C1 segment of cervical spinal cord (tissue), 14 donors: ENCODE results near the gene DCTN1.
"Not testable (repeated sequence)": the region's sequence is repeated elsewhere in the genome, so short reads cannot be mapped to it uniquely, and the experiment has no call there.

ENCODE experiments used
- DNase-seq, 14 donors: peaks; one replicate each; lab custom pipeline; 2025; lab: John Stamatoyannopoulos, UW

DCTN1 gene

DNA sequence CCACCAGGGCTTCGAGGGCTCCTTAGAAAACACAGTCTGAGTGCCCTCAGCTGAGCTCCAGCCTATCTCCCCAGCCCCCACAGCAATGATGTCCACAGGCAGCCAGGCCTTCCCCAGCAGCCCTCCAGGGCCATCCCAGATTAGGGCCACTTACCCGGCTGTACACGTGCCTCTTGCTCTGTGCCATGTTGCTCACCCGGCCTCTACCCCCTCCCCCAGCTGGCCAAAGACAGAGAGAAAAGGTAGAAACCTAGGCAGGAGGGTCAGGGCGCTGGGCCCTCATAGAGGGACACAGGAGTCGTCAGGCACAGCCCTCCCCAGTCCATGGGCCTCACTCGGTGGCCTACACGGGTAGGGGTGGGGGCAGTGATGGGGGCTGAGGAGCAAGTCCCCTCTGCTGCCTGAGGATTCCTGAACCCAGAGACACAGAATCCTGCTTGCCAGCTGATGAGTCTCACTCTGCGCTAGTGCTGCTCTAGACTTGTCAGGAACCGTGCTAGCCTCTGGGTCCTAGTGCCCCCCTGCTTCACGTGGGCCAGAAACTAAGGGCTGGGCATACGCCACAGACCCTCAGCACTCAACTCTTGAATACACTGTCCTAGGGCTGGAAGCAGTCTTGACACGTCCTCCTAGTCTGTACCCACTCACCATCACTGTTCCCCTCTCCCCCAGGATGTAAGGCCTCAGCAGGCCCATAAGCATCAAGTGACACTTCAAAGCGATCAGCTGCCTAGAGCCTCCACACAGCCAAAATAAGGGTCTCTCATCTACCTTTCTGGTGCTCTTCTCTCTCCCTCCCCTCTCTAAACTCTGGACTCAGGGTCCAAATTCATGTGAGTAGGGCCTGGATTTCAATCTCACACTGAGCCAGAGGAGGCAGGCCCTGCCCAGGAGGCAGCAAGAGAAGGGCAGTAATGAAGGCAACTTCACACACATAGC, at the start of gene DCTN1:
DCTN1 (minus strand) TSS at position 461 of the 939 bp plus-strand sequence; CDS start at position 187, 274 bp downstream.
- peak in 13 of 14 donors; percentile 16 to 73 (median 58) for DNase-seq

DNA sequence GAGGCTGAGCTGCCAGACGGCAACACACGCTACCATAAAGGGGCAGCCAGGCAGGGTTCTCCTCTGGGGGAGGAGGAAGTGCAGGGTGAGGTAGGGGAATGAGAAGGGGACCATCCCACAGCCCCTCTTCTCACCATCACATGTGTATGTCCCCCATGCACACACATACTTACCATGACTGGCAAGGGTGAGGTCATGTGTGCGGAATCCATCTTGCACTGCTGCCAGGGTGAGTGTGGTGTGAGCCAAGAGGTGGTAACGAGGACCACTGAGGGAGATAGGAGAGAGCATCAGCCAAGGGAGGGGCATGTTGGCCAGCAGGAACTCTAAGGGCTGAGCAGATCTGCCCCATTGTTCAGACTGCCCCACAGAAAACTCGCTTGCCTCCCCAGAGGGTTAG, 48.6 kb upstream of the DCTN1 start:
- no peak for DNase-seq

- no peak for DNase-seq
These were observed 47.4 kb upstream of the DCTN1 start for GRCh38 chr2:74427551-74427950.

DNA sequence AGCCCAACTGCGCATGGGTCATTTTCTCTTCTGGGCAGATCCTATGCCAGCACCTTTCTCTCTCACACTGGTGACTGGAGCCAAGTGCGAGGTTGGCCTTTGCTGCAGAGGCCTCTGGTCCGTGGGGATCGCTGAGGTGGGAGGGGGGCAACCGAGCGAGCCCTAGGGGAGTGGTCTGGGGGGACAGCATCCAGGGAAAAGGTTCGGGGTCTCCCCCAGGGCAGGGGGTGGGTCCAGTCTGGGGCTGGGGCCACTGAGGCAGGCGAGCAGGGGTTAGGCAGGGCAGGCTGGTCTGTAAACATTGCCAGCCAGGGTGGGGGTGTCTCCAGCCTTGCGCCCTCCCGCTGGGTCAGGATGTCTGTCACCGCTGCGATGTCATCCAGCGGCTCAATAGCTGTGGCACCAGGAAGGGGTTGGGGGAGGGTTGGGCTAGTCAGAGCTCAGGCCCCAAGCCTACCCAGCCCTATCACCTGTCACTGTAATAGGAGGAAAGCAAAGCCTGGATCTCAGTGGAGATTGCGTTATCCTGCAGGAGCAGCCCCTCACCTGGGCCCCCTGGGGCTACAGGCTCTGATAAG, 46.2 kb upstream of the DCTN1 start:
- no peak for DNase-seq

DNA sequence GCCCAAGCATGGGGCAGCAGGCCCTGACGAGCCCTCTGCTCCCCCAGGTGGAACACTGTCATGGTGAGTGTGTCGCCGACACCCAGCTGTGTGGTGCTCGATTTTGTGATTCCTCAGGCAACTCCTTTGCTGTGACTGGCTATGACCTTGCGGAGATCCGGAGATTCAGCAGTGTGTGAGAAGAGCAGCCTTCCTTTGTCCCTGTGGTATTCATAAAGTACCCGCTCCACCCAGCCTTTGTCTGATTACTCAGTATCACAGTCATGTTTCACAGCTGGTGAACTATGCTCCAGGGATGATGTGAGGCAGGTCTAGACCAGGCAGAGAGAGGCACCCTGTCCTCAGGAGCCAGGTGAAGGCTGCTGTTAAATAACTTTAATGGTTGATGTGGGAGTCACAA, 45.4 kb upstream of the DCTN1 start:
- DNase-seq, result no peak

- no peak for DNase-seq
These were observed 44.9 kb upstream of the DCTN1 start for GRCh38 chr2:74424995-74425406.

DNA sequence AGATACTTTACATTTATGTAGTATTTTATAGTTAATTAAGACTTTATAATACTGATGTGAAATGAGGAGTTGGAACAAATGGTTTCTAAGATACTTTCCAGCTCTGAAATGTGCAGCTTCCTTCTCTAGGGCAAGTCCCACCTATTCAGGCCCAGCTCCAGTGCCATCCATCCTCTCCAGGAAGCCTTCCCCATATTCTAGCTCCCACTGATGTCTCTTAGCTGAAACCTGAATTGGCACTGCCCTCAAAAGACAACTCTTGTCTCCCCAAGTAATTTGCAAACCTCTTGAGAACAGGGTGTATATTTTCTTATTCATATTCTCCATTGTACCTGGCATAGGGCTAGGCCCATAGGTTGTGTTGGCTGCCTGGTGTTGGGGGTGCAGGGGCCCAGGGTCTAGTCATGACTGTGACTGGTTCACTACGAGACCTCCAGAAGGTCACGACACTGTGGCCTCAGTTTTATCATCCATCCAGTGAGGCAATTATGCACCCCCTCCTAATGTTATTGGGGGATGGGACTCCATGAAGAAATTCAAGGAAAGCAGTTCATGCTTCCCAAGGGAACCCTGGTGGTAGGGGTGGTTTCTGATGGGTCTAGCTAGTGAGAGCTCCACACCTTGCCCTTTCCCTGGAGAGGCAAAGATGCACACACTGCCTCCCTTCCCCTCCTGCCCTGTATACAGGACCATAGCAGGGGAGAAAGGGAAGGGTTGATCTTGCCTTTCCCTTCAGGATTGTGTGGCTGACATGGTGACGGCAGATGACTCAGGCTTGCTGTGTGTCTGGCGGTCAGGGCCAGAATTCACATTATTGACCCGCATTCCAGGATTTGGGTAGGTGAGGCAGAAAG, 44.3 kb upstream of the DCTN1 start:
- DNase-seq, result no peak

GRCh38 chr2:74423231-74424095, 43.4 kb upstream of the DCTN1 start:
- DNase-seq, result no peak

- peak in 9 of 14 donors; percentile 18 to 89 (median 42) for DNase-seq
These were observed 41.2 kb upstream of the DCTN1 start, which contains the start of the genes C2orf81 and WDR54 for GRCh38 chr2:74421221-74421870. Gene C2orf81, minus strand, starts transcription at chr2:74421619. Its CDS starts 59 bp downstream, at chr2:74421560. Gene WDR54, plus strand, starts transcription at chr2:74421730. Its CDS starts 424 bp downstream, at chr2:74422154.

- not testable (repeated sequence) for DNase-seq
These were observed 40.5 kb upstream of the DCTN1 start for GRCh38 chr2:74420443-74421103.

DNA sequence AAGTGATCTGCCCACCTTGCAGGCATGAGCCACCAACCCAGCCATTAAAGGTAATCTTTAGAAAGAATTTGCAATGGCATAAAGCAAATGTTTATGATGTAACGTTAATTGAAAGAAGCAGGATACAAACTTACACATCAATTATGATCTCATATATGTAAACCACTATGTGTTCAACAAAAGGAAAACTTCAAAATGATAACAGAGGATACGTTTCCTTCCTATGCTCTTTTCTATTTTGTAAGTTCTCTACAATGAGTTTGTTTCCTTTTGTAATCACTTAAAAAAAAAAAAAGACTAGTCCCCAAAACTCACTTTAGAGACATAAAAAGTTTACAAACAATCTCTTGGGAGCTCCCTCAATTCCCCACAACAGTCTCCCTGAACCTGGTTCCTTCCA, 39.9 kb upstream of the DCTN1 start:
- DNase-seq, result no peak

DNA sequence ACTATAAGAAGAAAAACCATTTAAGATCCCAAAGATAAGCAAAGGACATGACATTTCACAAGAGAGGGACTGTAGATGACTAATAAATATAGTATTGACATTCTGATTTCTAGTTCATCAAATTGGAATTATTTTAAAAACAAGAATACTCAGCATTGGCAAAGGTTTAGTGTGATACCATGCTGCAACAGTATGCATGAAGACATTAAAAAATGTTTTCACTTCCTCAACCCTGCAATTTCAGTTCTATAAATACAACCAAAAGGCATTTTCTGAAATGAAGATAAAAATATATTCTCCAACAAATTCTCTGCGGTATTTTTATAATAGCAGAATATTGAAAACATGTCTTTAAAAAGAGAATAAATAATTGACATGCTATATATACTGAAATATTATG, 39.2 kb upstream of the DCTN1 start:
- no peak for DNase-seq

DNA sequence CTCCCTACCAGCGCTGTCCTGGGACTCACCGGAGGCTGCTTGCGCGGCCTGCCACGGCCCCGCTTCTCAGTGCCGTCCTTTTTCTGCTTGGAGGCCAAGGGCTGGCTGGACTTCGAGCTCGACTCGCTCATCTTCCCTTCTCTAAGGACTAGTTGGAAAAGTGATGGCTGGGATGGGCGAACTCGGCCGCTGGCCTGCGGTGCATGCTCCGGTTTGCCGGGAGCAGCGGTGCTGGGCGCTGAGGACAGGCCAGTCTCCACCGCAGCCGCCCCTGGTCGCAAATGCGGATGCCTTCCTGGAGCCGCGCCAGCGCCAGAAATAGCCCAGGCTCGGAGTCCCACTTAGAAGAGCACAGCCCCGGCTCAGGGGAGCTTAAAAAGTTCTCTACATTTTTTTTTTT, 38.2 kb upstream of the DCTN1 start:
- DNase-seq, result no peak

DNA sequence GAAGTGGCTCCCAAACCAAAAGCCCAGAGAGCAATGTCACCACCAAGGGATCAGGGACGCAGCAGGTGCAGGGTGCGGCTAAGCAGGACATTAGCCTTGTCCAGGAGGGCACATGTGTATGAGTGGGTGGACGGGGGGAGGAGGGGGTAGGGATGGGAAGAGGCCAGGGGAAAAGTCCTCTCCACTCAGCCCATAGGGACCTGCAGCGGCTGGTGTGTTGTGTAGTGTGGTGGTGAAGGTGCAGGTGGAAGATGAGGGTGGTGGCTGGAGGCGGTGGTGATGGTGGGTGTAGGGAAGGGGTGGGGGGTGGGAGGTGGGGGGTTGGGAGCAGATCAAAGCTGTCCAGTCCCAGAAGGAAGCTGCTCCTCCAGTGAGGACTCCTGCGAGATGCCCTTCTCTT, 37.7 kb upstream of the DCTN1 start:
- DNase-seq, result no peak

- no peak for DNase-seq
These were observed 37.1 kb upstream of the DCTN1 start for GRCh38 chr2:74417197-74417596.

- DNase-seq, result no peak
These were observed 36.7 kb upstream of the DCTN1 start for GRCh38 chr2:74416778-74417177.

DNA sequence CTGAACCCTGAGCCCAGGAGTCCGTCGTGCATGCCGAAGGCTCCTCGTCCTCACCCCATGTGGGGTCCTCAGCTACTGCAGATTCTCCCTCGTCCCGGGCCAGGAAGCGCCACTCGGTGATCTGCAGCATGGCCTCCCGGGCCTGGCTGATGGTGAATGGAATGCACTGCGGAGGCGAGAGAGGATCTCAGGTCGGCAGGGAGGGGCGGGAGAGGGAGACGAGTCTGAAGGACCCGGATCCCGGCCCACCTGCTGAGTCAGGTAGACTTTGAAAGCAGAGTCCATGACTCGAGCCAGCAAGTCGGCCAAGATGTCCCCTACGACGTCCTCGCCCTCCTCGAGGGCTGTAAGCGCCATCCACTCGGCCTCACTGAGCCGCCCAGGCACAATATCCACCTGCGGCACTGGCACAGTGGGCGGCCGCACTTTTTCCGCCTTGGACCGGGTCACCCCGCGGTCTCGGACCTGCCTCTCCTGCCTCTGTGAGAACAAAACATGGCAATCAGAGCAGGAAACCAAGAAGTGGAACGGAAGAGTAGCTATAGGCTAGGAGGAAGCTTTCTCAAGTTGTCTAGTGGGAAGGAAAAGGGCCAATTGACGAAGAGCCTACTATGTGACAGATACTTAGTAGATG, 35.8 kb upstream of the DCTN1 start:
- peak in 1 of 14 donors; percentile 60 for DNase-seq

DNA sequence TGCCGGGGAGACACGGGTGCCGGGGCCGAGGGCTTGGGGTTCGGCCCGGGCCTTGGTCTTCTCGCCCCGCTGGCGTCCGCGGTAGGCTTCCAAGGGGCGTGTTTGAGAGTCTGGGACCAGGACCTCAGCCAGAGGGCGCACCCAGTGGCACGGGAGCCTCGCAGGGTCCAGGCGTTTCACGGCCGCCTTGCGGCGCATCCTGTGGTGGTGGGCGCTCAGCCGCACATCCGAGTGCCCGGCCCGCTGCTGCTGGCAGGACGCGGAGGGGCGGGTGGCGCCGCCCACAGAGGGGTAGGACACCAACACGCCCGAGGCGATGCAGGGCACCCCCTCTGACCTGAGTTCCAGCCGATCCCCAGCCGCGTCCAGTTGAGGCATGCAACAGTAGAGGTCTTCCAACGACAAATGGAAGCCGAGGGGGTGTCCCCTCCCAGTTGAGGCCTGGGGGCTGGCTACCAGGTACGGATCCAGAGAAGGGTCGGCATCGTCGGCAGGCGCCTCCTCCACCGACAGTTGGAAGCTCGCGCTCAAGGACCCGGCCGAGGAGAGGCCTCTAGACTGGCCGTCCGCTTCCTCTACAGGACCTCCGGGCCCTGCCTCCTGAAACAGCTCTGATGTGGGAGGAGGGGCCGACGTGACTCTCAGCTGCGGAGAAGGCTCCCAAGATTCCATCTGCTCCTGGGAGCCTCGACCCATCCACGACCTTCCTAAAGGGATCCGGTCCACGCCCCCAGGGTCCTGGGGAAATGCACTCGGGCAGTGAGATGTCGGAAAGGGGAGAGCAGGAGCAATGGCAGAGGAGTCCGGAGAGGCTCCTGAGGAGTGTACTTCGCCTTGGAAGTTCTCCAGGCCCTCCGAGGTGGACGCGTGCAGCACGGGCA, 35.0 kb upstream of the DCTN1 start:
- peak in 4 of 14 donors; percentile 31 to 73 (median 38) for DNase-seq
